Stimulated activated naive CD8-positive, alpha-beta T cell treated with anti-CD3 and anti-CD28 coated beads, Interleukin-15, Interleukin-2, amounts not matched to agents 100 ng/mL and 50 ng/mL, for 24 hours (primary cell): ENCODE data around the gene GGTA1.
"Not testable (repeated sequence)": the region's sequence is repeated elsewhere in the genome, so short reads cannot be mapped to it uniquely, and the experiment has no call there.

Experiments
- H3K27ac Mint-ChIP-seq: one replicate; pipeline ENCODE4 v1.8.0; 2021; ENCODE audit warnings: mild to moderate bottlenecking, mixed read lengths
- H3K27me3 Mint-ChIP-seq: one replicate; pipeline ENCODE4 v1.8.0; 2021; ENCODE audit warnings: mixed read lengths
- H3K36me3 Mint-ChIP-seq: one replicate; pipeline ENCODE4 v1.8.0; 2021; ENCODE audit warnings: low read depth, mixed read lengths
- H3K4me1 Mint-ChIP-seq: one replicate; pipeline ENCODE4 v1.8.0; 2021; ENCODE audit warnings: low read depth, mixed read lengths
- H3K4me3 Mint-ChIP-seq: one replicate; pipeline ENCODE4 v1.8.0; 2021; ENCODE audit warnings: mild to moderate bottlenecking, mixed read lengths
- H3K9me3 Mint-ChIP-seq: one replicate; pipeline ENCODE4 v1.8.0; 2021; ENCODE audit warnings: mixed read lengths

Gene GGTA1

GRCh38 chr9:121454972-121455371 is 44.7 kb downstream of the GGTA1 start:
- Mint-ChIP-seq H3K36me3 (no peaks in the 10 kb centered on the region), H3K27ac (no peak overlapping the region), H3K27me3 (peaks cover 51% of the 10 kb centered on the region), H3K4me3 (no peak overlapping the region), H3K4me1 (peaks cover 27% of the 10 kb centered on the region), H3K9me3 (no peaks in the 10 kb centered on the region)

DNA sequence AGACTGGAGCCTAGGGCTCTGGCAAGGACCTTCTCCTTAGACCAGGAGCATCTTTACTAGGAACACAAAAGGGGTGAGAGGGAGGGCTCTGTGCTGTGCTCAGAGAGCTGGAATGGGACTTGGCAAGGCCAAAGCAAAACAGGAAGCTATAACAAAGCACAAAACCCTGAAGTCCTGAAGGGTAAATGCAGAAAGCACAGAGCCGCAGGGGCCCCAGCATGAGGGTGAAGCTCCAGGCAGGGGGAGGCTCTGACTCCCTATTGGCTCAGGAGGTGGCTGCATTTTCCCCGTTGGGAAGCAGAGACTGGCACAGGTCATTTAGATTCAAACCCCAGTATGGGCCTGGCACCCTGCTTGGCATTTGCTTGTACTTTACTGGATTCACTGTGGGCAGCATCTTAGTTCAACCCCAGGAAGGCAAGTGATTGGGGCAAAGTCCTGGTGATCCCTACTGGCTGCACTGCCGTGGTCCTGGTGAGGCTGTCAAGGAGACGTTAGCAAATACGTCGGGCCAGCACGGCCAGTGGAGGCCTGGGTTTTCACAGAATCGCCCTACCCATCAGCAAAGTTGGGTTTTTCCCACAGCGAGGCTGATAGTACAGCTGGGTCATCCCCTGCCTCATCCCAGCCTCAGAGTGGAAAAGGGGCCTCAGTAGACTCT is 46.3 kb downstream of the GGTA1 start:
- H3K4me3 Mint-ChIP-seq, result no peak overlapping the region
- no peaks in the 10 kb centered on the region for H3K36me3 Mint-ChIP-seq
- H3K9me3 Mint-ChIP-seq, result no peaks in the 10 kb centered on the region
- H3K4me1 Mint-ChIP-seq, result peaks cover 27% of the 10 kb centered on the region
- no peak overlapping the region for H3K27ac Mint-ChIP-seq
- peaks cover 46% of the 10 kb centered on the region for H3K27me3 Mint-ChIP-seq

GRCh38 chr9:121452085-121452484 is 47.6 kb downstream of the GGTA1 start:
- Mint-ChIP-seq H3K4me3 (no peak overlapping the region), H3K27me3 (peaks cover 48% of the 10 kb centered on the region), H3K36me3 (no peaks in the 10 kb centered on the region), H3K4me1 (peaks cover 35% of the 10 kb centered on the region), H3K9me3 (no peaks in the 10 kb centered on the region), H3K27ac (no peak overlapping the region)

DNA sequence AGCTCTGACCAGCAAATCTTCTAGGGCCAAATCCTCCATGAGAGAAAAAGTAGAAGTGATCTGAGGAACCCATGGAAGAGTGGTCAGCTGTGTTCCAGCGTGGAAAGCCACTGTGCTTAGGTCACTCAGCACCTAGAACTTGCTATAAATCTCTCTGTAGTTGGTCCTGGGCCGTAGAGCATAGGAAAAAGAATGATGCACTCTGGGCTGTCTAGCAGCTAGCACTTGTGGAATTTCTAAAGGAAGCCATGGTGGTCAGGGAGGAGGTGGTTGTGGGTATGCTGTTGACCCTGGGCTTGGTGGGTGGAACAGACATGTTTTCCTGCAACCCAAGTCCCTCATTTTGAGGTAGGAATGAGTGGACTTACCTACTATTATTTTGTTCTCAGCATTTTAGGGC is 48.1 kb downstream of the GGTA1 start:
- H3K36me3 Mint-ChIP-seq, result no peaks in the 10 kb centered on the region
- no peak overlapping the region for H3K27ac Mint-ChIP-seq

DNA sequence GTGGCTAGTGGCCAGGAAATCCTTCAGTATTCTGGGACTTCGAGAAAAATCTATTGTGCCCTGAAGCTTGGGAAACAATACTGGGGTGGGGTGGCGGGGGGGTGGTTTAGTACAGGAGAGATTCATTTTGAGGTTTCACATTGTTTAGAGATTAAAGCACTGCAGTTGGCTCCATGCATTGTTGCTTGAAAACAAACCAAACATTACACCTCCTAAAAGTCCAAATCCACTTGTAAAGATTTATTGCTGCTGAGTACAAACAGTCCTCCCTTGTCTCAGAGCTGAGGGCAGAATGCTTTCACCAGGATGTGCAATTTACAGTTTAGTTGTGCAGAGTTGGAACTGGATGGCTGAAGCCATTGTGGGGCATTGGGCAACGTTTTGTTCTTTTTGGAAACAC is 49.4 kb downstream of the GGTA1 start:
- H3K9me3 Mint-ChIP-seq, result no peaks in the 10 kb centered on the region
- no peaks in the 10 kb centered on the region for H3K36me3 Mint-ChIP-seq
- no peak overlapping the region for H3K27ac Mint-ChIP-seq
- peaks cover 24% of the 10 kb centered on the region for H3K4me1 Mint-ChIP-seq
- peaks cover 45% of the 10 kb centered on the region for H3K27me3 Mint-ChIP-seq
- no peak overlapping the region for H3K4me3 Mint-ChIP-seq

More for the DNA sequence above, 48.1 kb downstream of the GGTA1 start:
- Mint-ChIP-seq H3K9me3 (no peaks in the 10 kb centered on the region), H3K4me3 (no peak overlapping the region), H3K4me1 (peaks cover 36% of the 10 kb centered on the region), H3K27me3 (peaks cover 45% of the 10 kb centered on the region)

GRCh38 chr9:121449786-121450185 is 49.9 kb downstream of the GGTA1 start:
- Mint-ChIP-seq H3K9me3 (no peaks in the 10 kb centered on the region), H3K27me3 (peaks cover 45% of the 10 kb centered on the region), H3K4me3 (no peak overlapping the region), H3K27ac (no peak overlapping the region), H3K36me3 (no peaks in the 10 kb centered on the region), H3K4me1 (peaks cover 21% of the 10 kb centered on the region)

DNA sequence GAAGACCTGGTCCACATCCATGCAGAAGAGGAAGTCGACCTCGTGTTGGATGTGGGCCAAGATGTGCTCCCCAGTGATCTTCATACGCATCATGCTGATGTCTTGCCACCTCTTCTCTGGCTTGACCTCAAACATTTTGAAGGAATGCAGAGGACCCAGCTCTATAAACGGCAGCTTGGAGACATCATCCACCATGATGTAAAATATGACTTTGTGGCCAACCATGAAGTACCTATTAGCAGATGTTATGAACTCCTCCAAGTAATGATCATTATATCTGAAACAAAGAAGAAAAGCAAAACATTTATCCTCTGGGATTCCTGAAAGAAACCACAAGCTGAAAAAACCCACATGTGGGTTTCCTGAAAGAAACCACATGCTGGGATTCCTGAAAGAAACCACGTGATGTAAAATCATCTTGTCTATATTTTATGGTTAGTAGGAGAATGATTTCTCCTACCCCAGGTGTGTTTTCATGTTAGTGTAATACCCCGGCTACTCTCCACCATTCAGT is 52.3 kb downstream of the GGTA1 start:
- peaks cover 16% of the 10 kb centered on the region for H3K4me1 Mint-ChIP-seq
- peaks cover 35% of the 10 kb centered on the region for H3K27me3 Mint-ChIP-seq
- H3K9me3 Mint-ChIP-seq, result no peaks in the 10 kb centered on the region
- no peak overlapping the region for H3K27ac Mint-ChIP-seq
- H3K36me3 Mint-ChIP-seq, result no peaks in the 10 kb centered on the region
- H3K4me3 Mint-ChIP-seq, result no peak overlapping the region

- H3K4me3 Mint-ChIP-seq, result no peak overlapping the region
- H3K27me3 Mint-ChIP-seq, result peaks cover 26% of the 10 kb centered on the region
- H3K27ac Mint-ChIP-seq, result no peak overlapping the region
- H3K36me3 Mint-ChIP-seq, result no peaks in the 10 kb centered on the region
- H3K4me1 Mint-ChIP-seq, result peaks cover 9% of the 10 kb centered on the region
- no peaks in the 10 kb centered on the region for H3K9me3 Mint-ChIP-seq
These were observed 53.7 kb downstream of the GGTA1 start for GRCh38 chr9:121445986-121446385.

GRCh38 chr9:121443981-121444380 is 55.7 kb downstream of the GGTA1 start:
- Mint-ChIP-seq H3K27me3 (peaks cover 16% of the 10 kb centered on the region), H3K9me3 (no peaks in the 10 kb centered on the region), H3K4me1 (peaks cover 9% of the 10 kb centered on the region), H3K4me3 (no peak overlapping the region), H3K36me3 (no peaks in the 10 kb centered on the region), H3K27ac (no peak overlapping the region)

GRCh38 chr9:121441165-121441564 is 58.5 kb downstream of the GGTA1 start:
- H3K36me3 Mint-ChIP-seq, result no peaks in the 10 kb centered on the region
- H3K27me3 Mint-ChIP-seq, result peaks cover 3% of the 10 kb centered on the region
- H3K27ac Mint-ChIP-seq, result no peak overlapping the region
- H3K4me1 Mint-ChIP-seq, result no peaks in the 10 kb centered on the region
- H3K9me3 Mint-ChIP-seq, result no peaks in the 10 kb centered on the region
- no peak overlapping the region for H3K4me3 Mint-ChIP-seq

GRCh38 chr9:121439711-121440664 is 59.7 kb downstream of the GGTA1 start:
- no peak overlapping the region for H3K4me3 Mint-ChIP-seq
- H3K27me3 Mint-ChIP-seq, result peaks cover 12% of the 10 kb centered on the region
- H3K4me1 Mint-ChIP-seq, result no peaks in the 10 kb centered on the region
- H3K27ac Mint-ChIP-seq, result no peak overlapping the region
- H3K9me3 Mint-ChIP-seq, result no peaks in the 10 kb centered on the region
- H3K36me3 Mint-ChIP-seq, result no peaks in the 10 kb centered on the region

- Mint-ChIP-seq H3K9me3 (no peaks in the 10 kb centered on the region), H3K27ac (no peak overlapping the region), H3K36me3 (no peaks in the 10 kb centered on the region), H3K27me3 (peaks cover 12% of the 10 kb centered on the region), H3K4me3 (no peak overlapping the region), H3K4me1 (no peaks in the 10 kb centered on the region)
These were observed 60.6 kb downstream of the GGTA1 start for GRCh38 chr9:121439016-121439415.

- H3K4me3 Mint-ChIP-seq, result no peak overlapping the region
- H3K27me3 Mint-ChIP-seq, result peaks cover 9% of the 10 kb centered on the region
- no peaks in the 10 kb centered on the region for H3K36me3 Mint-ChIP-seq
- H3K4me1 Mint-ChIP-seq, result no peaks in the 10 kb centered on the region
- no peak overlapping the region for H3K27ac Mint-ChIP-seq
- no peaks in the 10 kb centered on the region for H3K9me3 Mint-ChIP-seq
These were observed 61.8 kb downstream of the GGTA1 start for GRCh38 chr9:121437891-121438290.

DNA sequence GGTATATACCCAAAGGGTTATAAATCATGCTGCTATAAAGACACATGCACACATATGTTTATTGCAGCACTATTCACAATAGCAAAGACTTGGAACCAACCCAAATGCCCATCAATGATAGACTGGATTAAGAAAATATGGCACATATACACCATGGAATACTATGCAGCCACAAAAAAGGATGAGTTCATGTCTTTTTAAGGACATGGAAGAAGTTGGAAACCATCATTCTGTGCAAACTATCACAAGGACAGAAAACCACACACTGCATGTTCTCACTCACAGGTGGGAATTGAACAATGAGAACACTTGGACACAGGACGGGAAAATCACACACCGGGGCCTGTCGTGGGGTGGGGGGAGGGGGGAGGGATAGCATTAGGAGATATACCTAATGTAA is 62.6 kb downstream of the GGTA1 start:
- not testable (repeated sequence) for H3K27ac Mint-ChIP-seq, H3K9me3 Mint-ChIP-seq, H3K4me3 Mint-ChIP-seq, H3K36me3 Mint-ChIP-seq, H3K4me1 Mint-ChIP-seq, H3K27me3 Mint-ChIP-seq

DNA sequence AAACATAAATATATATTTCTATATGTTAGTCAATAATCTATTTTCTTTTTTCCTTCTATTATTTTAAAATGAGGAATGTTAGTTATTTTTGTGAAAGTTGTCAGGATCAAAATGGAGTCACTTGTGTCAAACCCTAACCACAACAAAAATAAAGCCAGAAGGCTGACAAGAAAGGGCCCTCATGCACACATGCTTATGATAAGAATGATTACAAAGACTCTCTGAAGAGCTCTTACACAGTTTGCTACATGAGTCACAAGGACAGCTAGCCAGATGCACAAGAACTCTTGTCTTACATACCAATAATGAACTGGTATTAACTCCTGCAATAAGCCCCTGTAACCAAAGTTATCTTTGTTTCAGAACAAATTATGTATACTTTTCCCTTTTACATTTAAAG is 64.7 kb downstream of the GGTA1 start:
- H3K27me3 Mint-ChIP-seq, result peaks cover 9% of the 10 kb centered on the region
- no peaks in the 10 kb centered on the region for H3K4me1 Mint-ChIP-seq
- H3K36me3 Mint-ChIP-seq, result no peaks in the 10 kb centered on the region
- no peak overlapping the region for H3K27ac Mint-ChIP-seq
- no peaks in the 10 kb centered on the region for H3K9me3 Mint-ChIP-seq
- H3K4me3 Mint-ChIP-seq, result no peak overlapping the region
